Measurements from ENCODE around the gene VAC14. TPM values are rescaled to one million over a fixed set of nuclear protein-coding genes. Genes with fewer than 3 reads are reported as not detected.
A peak's percentile ranks its signal among the peaks of the same experiment; 100 is the strongest.

VAC14 gene
- total RNA-seq, 1 experiment from 2014 or later: 35.3 TPM

DNA sequence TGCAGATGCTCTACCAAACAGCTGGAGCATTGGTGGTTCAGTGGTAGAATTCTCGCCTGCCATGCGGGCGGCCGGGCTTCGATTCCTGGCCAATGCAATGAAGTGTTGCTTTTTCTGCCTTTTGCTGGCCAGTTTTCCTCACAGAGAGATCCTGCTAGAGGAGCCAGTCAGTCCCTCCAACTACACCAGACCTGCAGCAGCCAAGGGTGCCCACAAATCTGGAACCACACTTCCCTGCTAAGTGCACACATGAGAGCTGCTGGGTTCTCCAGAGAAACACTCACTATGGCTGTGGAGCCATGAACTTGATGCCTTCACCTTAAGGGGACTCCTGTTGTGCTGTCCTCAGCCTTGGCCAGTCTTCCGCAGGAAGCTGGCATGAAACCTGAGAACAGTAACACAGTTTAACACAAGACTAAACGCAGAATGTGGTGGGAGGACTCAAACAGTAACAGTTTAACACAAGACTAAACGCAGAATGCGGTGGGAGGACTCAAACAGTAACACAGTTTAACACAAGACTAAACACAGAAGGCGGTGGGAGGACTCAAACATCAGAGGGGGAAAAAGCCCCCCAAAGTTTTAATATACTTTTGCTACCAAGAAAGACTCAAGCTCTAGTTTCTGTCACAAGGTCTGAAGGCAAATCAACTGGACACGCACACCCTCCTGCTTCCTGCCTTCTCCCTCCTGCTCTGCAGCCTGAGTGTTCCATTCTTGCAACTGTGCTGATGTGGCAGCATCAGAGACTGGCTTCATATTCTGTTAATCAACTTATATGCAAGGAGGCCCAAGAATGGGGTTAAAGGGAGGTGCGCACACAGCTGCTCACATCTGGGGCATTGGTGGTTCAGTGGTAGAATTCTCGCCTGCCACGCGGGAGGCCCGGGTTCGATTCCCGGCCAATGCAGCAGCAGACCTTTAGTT lies 12.0 kb downstream of the VAC14 start:
- no TSS peak for BruUV-seq (replicated peaks)
- no peaks in the 10 kb centered on the region for H3K27me3 ChIP-seq (ENCODE audit: insufficient read depth, low read length)
- intact Hi-C loops (cut with micrococcal nuclease): no loop called here
- peaks cover 4% of the 10 kb centered on the region; the same call in 1 of the 2 replicates for H4K20me1 ChIP-seq (ENCODE audit: insufficient read depth)
- H3K4me2 ChIP-seq (ENCODE audit: low read length): no peak overlapping the region
- no peak overlapping the region for H3K4me3 ChIP-seq (replicated peaks in 1 of 2; ENCODE audit: low read depth in 1 of 2, low read length in 2 of 2)
- RAD21 ChIA-PET (ENCODE audit: low non-redundant PET in 1 of 2, low total read pairs in 2 of 2, uncharacterized antibody in 2 of 2, unreplicated experiment in 2 of 2): no interaction called here
- ATAC-seq (peak; percentile 62; the same call in 1 of the 2 replicates), DNase-seq (ENCODE audit: low read depth, low spot score) (no peak)
- CTCF ChIA-PET: no interaction called here
- H3K4me1 ChIP-seq (ENCODE audit: control insufficient read depth in 1 of 2, insufficient read depth in 2 of 2, low read length in 2 of 2): no peaks in the 10 kb centered on the region
- no peaks in the 10 kb centered on the region for H3K9me3 ChIP-seq (ENCODE audit: control insufficient read depth in 1 of 2, insufficient read depth in 1 of 2, low read depth in 1 of 2, low read length in 2 of 2)
- H2AFZ ChIP-seq (ENCODE audit: low read depth, low read length, poor library complexity, severe bottlenecking): no peak overlapping the region
- H3K9ac ChIP-seq (ENCODE audit: low read length): no peak overlapping the region
- no peaks in the 10 kb centered on the region for H3K9me2 ChIP-seq (ENCODE audit: insufficient read depth)
- peaks cover 44% of the 10 kb centered on the region for H3K79me2 ChIP-seq (ENCODE audit: insufficient read depth, low read length)
- no peak for TF ChIP-seq ZFX (IDR thresholded peaks at IDR 0.05)
- TF ChIP-seq FOSL1 (IDR thresholded peaks at IDR 0.05; ENCODE audit: low read depth): no peak
- no peak for TF ChIP-seq TCF7L2 (IDR thresholded peaks at IDR 0.05; ENCODE audit: borderline replicate concordance, extremely low read depth, insufficient read depth, insufficient read length)
- peak; percentile 89 for TF ChIP-seq ATF3 (IDR thresholded peaks at IDR 0.05)
- TF ChIP-seq, protein P1, sequence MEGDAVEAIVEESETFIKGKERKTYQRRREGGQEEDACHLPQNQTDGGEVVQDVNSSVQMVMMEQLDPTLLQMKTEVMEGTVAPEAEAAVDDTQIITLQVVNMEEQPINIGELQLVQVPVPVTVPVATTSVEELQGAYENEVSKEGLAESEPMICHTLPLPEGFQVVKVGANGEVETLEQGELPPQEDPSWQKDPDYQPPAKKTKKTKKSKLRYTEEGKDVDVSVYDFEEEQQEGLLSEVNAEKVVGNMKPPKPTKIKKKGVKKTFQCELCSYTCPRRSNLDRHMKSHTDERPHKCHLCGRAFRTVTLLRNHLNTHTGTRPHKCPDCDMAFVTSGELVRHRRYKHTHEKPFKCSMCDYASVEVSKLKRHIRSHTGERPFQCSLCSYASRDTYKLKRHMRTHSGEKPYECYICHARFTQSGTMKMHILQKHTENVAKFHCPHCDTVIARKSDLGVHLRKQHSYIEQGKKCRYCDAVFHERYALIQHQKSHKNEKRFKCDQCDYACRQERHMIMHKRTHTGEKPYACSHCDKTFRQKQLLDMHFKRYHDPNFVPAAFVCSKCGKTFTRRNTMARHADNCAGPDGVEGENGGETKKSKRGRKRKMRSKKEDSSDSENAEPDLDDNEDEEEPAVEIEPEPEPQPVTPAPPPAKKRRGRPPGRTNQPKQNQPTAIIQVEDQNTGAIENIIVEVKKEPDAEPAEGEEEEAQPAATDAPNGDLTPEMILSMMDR (IDR thresholded peaks at IDR 0.05 in 2 of 3, conservative IDR thresholded peaks at IDR 0.05 in 1 of 3; ENCODE audit: borderline replicate concordance in 1 of 3, insufficient read depth in 1 of 3, low read depth in 2 of 3, low read length in 2 of 3): no peak
- no peak for TF ChIP-seq EGR1 (IDR thresholded peaks at IDR 0.05; ENCODE audit: low read depth)
- TF ChIP-seq RAD21 (IDR thresholded peaks at IDR 0.05; ENCODE audit: low read depth): no peak
- peak; percentile 47 for TF ChIP-seq POLR2AphosphoS5 (IDR thresholded peaks at IDR 0.05; ENCODE audit: low read depth, low read length)
- TF ChIP-seq CBX3 (IDR thresholded peaks at IDR 0.05; ENCODE audit: low read depth): no peak
- POLR2A ChIA-PET: no interaction called here
- H3K36me3 ChIP-seq (ENCODE audit: control insufficient read depth in 1 of 2, insufficient read depth in 2 of 2, low read length in 2 of 2): peaks cover 8 to 12% of the 10 kb centered on the region in 2 experiments; a peak in 3 of 4 replicates
- H3K27ac ChIP-seq (ENCODE audit: low read depth, low read length): no peak overlapping the region
